CD14-positive monocyte (primary cell): ENCODE measurements around the gene SYP. TPM values are rescaled to one million over a fixed set of nuclear protein-coding genes. Genes with fewer than 3 reads are reported as not detected.
A peak's percentile ranks its signal among the peaks of the same experiment; 100 is the strongest.

Experiments
- DNase-seq, 3 donors: peaks; one replicate each; pipeline ENCODE4 v3.0.0-alpha.2; 2011 to 2022
- H2AFZ ChIP-seq: 2 replicates; pipeline ENCODE4 v1.6.0; 2012; ENCODE audit warnings: mild to moderate bottlenecking, low read depth, low read length, inconsistent platforms; ENCODE audit not compliant: insufficient read depth, poor library complexity, severe bottlenecking
- H3K27ac ChIP-seq, 2 donors: 1 replicate in 1 of 2; 2 replicates in 1 of 2; pipeline ENCODE4 v1.5.1; 2012 to 2013; ENCODE audit warnings: low read length in 2 of 2, control low read depth in 1 of 2, inconsistent platforms in 1 of 2, low read depth in 1 of 2, mild to moderate bottlenecking in 1 of 2
- H3K27me3 ChIP-seq, 2 donors: one replicate each; pipeline versions ENCODE4 v1.6.0 to v1.6.1; 2011 to 2013; ENCODE audit warnings: low read length in 2 of 2; ENCODE audit not compliant: control insufficient read depth in 2 of 2, insufficient read depth in 2 of 2
- H3K36me3 ChIP-seq, 2 donors: replicated peaks in 1 of 2; 1 replicate in 1 of 2; 2 replicates in 1 of 2; pipeline versions ENCODE4 v1.5.1 to v1.6.1; 2012 to 2013; ENCODE audit warnings: low read length in 2 of 2, control low read depth in 1 of 2, inconsistent platforms in 1 of 2, mild to moderate bottlenecking in 1 of 2; ENCODE audit not compliant: insufficient read depth in 2 of 2, control insufficient read depth in 1 of 2
- H3K4me1 ChIP-seq, 2 donors: 1 replicate in 1 of 2; 2 replicates in 1 of 2; pipeline versions ENCODE4 v1.5.1 to v1.6.1; 2012 to 2013; ENCODE audit warnings: low read length in 2 of 2, control low read depth in 1 of 2, inconsistent platforms in 1 of 2, mild to moderate bottlenecking in 1 of 2, moderate library complexity in 1 of 2; ENCODE audit not compliant: insufficient read depth in 2 of 2, control insufficient read depth in 1 of 2
- H3K4me2 ChIP-seq: replicated peaks from 2 replicates; pipeline ENCODE3; 2012; ENCODE audit warnings: low read length, moderate library complexity, mild to moderate bottlenecking; ENCODE audit not compliant: poor library complexity, severe bottlenecking; ENCODE audit errors: extremely low read depth
- H3K4me3 ChIP-seq, 3 experiments: fragments of 200-600 bp in 1 of 3; sonication (generic) in 1 of 3; replicated peaks in 1 of 3; 1 replicate in 2 of 3; 2 replicates in 1 of 3; pipeline ENCODE4 v1.5.1; 2011 to 2013; ENCODE audit warnings: low read length in 3 of 3, mild to moderate bottlenecking in 3 of 3, control low read depth in 2 of 3, low read depth in 2 of 3, inconsistent platforms in 1 of 3, moderate library complexity in 1 of 3
- H3K79me2 ChIP-seq: 2 replicates; pipeline ENCODE4 v1.6.0; 2012; ENCODE audit warnings: mild to moderate bottlenecking, control low read depth, inconsistent platforms, low read length, moderate library complexity; ENCODE audit not compliant: insufficient read depth
- H3K9ac ChIP-seq: 2 replicates; pipeline ENCODE4 v1.6.0; 2017; ENCODE audit warnings: low read length, mild to moderate bottlenecking; ENCODE audit not compliant: insufficient read depth, poor library complexity, severe bottlenecking
- H3K9me3 ChIP-seq, 2 donors: replicated peaks in 1 of 2; 1 replicate in 1 of 2; 2 replicates in 1 of 2; pipeline versions ENCODE4 v1.5.1 to v1.6.1; 2012 to 2013; ENCODE audit warnings: low read length in 2 of 2, control low read depth in 1 of 2; ENCODE audit not compliant: control insufficient read depth in 1 of 2, insufficient read depth in 1 of 2
- H4K20me1 ChIP-seq: 2 replicates; pipeline ENCODE4 v1.6.0; 2012; ENCODE audit warnings: mild to moderate bottlenecking, low read length, control low read depth, moderate library complexity; ENCODE audit not compliant: insufficient read depth
- H3K27ac Mint-ChIP-seq, 7 donors: one replicate each; pipeline ENCODE4 v1.8.0; 2020; ENCODE audit warnings: mild to moderate bottlenecking in 7 of 7, mixed read lengths in 7 of 7, moderate library complexity in 6 of 7, inconsistent platforms in 2 of 7
- H3K27me3 Mint-ChIP-seq, 3 donors: one replicate each; pipeline ENCODE4 v1.8.0; 2021 to 2022; ENCODE audit warnings: low read depth in 3 of 3, mild to moderate bottlenecking in 3 of 3, mixed read lengths in 3 of 3, moderate library complexity in 3 of 3, inconsistent platforms in 1 of 3
- H3K36me3 Mint-ChIP-seq, 2 donors: one replicate each; pipeline ENCODE4 v1.8.0; 2020; ENCODE audit warnings: mixed read lengths in 2 of 2, inconsistent platforms in 1 of 2, mild to moderate bottlenecking in 1 of 2
- H3K4me1 Mint-ChIP-seq: one replicate; pipeline ENCODE4 v1.8.0; 2020; ENCODE audit warnings: mild to moderate bottlenecking, mixed read lengths
- H3K4me3 Mint-ChIP-seq, 2 donors: one replicate each; pipeline ENCODE4 v1.8.0; 2020; ENCODE audit warnings: mild to moderate bottlenecking in 2 of 2, mixed read lengths in 2 of 2, moderate library complexity in 1 of 2
- H3K9me3 Mint-ChIP-seq, 7 donors: one replicate each; pipeline ENCODE4 v1.8.0; 2020 to 2022; ENCODE audit warnings: mixed read lengths in 7 of 7, mild to moderate bottlenecking in 6 of 7, moderate library complexity in 6 of 7, inconsistent platforms in 2 of 7
- WGBS: methylation state at CpG from one replicate; pipeline ENCODE4 v1.1.5; 2013; ENCODE audit warnings: missing lambda C conversion rate; ENCODE audit not compliant: insufficient coverage; 5-methylcytosine and 5-hydroxymethylcytosine counted together
- intact Hi-C, 2 donors: fragments of 100-400 bp; cut with micrococcal nuclease; formaldehyde crosslinking; loops; one replicate each; pipeline versions ENCODE4 v1.15.0 to v1.15.1; 2023
- polyA plus RNA-seq, 3 donors: library from polyadenylated mRNA; depleted of rRNA in 1 of 3; unstranded in 2 of 3; stranded (reverse) in 1 of 3; fragments of 300-500 nt in 2 of 3; fragments of >200 nt in 1 of 3; fragmentation: Illumina TruSeq in 2 of 3; gene quantifications; 1 replicate in 2 of 3; 2 replicates in 1 of 3; pipeline ENCODE4 v1.2.3, GENCODE V29; 2012 to 2021
- TF ChIP-seq, protein P1 (sequence below): fragments of 200-600 bp; IDR thresholded peaks from one replicate; pipeline ENCODE4 v1.8.0; 2022; ENCODE audit warnings: antibody characterized with exemption, mild to moderate bottlenecking

Gene SYP
- polyA plus RNA-seq, 3 donors: 0.27 to 0.69 (median 0.68) TPM

GRCh38 chrX:49227726-49228125 lies 27.7 kb upstream of the SYP start:
- Histone ChIP-seq H3K9me3 (no peaks in the 10 kb centered on the region), H3K36me3 (no peaks in the 10 kb centered on the region), H3K4me3 (no peak overlapping the region), H3K4me2 (no peak overlapping the region), H2AFZ (no peak overlapping the region), H4K20me1 (no peaks in the 10 kb centered on the region), H3K27me3 (no peaks in the 10 kb centered on the region), H3K4me1 (peaks cover 15 to 16% of the 10 kb centered on the region in 2 donors), H3K9ac (no peak overlapping the region), H3K79me2 (no peaks in the 10 kb centered on the region), H3K27ac (no peak overlapping the region)
- H3K27me3 Mint-ChIP-seq: peaks cover 6 to 16% (median 14%) of the 10 kb centered on the region in 3 donors
- WGBS: no CpG with 5 or more reads among the region's 2 CpGs
- H3K4me1 Mint-ChIP-seq: peaks cover 11% of the 10 kb centered on the region
- no peak overlapping the region for H3K27ac Mint-ChIP-seq
- H3K4me3 Mint-ChIP-seq: no peak overlapping the region
- H3K36me3 Mint-ChIP-seq: no peaks in the 10 kb centered on the region
- DNase-seq: no peak
- H3K9me3 Mint-ChIP-seq: peaks cover 0 to 27% (median 7%) of the 10 kb centered on the region in 7 donors
- intact Hi-C loops: no loop called here
- TF ChIP-seq, protein P1, sequence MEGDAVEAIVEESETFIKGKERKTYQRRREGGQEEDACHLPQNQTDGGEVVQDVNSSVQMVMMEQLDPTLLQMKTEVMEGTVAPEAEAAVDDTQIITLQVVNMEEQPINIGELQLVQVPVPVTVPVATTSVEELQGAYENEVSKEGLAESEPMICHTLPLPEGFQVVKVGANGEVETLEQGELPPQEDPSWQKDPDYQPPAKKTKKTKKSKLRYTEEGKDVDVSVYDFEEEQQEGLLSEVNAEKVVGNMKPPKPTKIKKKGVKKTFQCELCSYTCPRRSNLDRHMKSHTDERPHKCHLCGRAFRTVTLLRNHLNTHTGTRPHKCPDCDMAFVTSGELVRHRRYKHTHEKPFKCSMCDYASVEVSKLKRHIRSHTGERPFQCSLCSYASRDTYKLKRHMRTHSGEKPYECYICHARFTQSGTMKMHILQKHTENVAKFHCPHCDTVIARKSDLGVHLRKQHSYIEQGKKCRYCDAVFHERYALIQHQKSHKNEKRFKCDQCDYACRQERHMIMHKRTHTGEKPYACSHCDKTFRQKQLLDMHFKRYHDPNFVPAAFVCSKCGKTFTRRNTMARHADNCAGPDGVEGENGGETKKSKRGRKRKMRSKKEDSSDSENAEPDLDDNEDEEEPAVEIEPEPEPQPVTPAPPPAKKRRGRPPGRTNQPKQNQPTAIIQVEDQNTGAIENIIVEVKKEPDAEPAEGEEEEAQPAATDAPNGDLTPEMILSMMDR: no peak

DNA sequence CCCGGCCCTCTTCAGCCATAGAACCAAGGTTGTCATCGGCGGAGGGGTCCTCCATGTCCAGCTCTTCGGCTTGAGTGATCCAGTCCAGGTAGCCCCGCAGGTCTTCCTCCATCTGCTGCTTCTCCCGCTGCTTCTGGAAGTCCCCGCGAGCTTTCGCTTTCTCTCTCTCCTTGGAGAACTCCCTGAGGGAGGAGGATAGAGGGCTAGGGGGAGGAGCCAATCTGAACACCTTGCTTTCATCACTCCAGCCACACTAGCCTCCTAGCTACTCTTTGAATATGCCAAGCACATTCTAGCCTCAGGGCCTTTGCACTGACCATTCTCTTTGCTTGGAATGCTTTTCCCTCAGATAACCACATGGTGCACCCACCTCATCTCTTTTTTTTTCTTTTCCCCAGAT lies 27.0 kb upstream of the SYP start:
- H3K9me3 ChIP-seq: no peaks in the 10 kb centered on the region
- H3K4me2 ChIP-seq: no peak overlapping the region
- H3K27me3 ChIP-seq: no peaks in the 10 kb centered on the region
- H3K27ac ChIP-seq: no peak overlapping the region
- H3K9me3 Mint-ChIP-seq: peaks cover 0 to 27% (median 7%) of the 10 kb centered on the region in 7 donors
- H3K4me1 Mint-ChIP-seq: peaks cover 11% of the 10 kb centered on the region
- H3K27me3 Mint-ChIP-seq: peaks cover 6 to 19% (median 16%) of the 10 kb centered on the region in 3 donors
- no peak overlapping the region for H3K27ac Mint-ChIP-seq
- no peaks in the 10 kb centered on the region for H3K36me3 ChIP-seq
- TF ChIP-seq, protein P1: no peak
- no peaks in the 10 kb centered on the region for H4K20me1 ChIP-seq
- no peak overlapping the region for H3K4me3 ChIP-seq
- no peaks in the 10 kb centered on the region for H3K79me2 ChIP-seq
- H3K4me3 Mint-ChIP-seq: peak overlapping the region in 1 of 2 donors; percentile 28
- intact Hi-C loops: no loop called here
- H3K9ac ChIP-seq: no peak overlapping the region
- H3K36me3 Mint-ChIP-seq: no peaks in the 10 kb centered on the region
- WGBS: 100% methylated on average over 1 of the region's 9 CpGs
- peaks cover 15 to 16% of the 10 kb centered on the region in 2 donors for H3K4me1 ChIP-seq
- no peak overlapping the region for H2AFZ ChIP-seq
- DNase-seq: no peak
